ENCODE measurements around the gene PPP6R2.
"Not testable (repeated sequence)": the region's sequence is repeated elsewhere in the genome, so short reads cannot be mapped to it uniquely, and the experiment has no call there.

DNA sequence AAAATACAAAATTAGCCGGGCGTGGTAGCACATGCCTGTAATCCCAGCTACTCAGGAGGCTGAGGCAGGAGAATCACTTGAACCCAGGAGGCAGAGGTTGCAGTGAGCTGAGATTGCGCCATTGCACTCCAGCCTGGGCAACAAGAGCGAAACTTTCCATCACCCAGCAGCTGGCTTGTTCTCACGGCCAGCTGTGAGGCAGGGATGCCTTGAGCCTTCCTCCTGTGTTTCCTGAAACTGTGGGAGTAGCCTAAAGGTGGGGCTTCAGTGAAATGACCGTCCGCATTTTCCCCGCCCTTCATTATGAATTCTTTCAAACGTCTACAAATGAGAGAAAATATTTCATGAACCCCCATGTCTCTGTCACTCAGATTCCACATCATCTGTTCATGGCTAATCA is 65.8 kb downstream of the PPP6R2 start:
- TF ChIP-seq EZH2 (IDR thresholded peaks at IDR 0.05; ENCODE audit: low read depth) = not testable (repeated sequence)
- TF ChIP-seq, protein P1, sequence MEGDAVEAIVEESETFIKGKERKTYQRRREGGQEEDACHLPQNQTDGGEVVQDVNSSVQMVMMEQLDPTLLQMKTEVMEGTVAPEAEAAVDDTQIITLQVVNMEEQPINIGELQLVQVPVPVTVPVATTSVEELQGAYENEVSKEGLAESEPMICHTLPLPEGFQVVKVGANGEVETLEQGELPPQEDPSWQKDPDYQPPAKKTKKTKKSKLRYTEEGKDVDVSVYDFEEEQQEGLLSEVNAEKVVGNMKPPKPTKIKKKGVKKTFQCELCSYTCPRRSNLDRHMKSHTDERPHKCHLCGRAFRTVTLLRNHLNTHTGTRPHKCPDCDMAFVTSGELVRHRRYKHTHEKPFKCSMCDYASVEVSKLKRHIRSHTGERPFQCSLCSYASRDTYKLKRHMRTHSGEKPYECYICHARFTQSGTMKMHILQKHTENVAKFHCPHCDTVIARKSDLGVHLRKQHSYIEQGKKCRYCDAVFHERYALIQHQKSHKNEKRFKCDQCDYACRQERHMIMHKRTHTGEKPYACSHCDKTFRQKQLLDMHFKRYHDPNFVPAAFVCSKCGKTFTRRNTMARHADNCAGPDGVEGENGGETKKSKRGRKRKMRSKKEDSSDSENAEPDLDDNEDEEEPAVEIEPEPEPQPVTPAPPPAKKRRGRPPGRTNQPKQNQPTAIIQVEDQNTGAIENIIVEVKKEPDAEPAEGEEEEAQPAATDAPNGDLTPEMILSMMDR (conservative IDR thresholded peaks at IDR 0.05) = not testable (repeated sequence)
